Liver (tissue), 3 donors: Measurements from ENCODE around the gene TTBK1.

ENCODE experiments used
- EGR1 ChIP-seq, 2 donors: IDR thresholded peaks; 2 replicates each; pipeline ENCODE4 v1.6.1; 2016 to 2018; ENCODE audit warnings: antibody characterized with exemption in 2 of 2, low read depth in 2 of 2
- GABPA ChIP-seq, 2 donors: IDR thresholded peaks in 1 of 2; conservative IDR thresholded peaks in 1 of 2; 2 replicates each; pipeline ENCODE4 v1.6.1; 2016; ENCODE audit warnings: antibody characterized with exemption in 2 of 2, mild to moderate bottlenecking in 1 of 2, moderate library complexity in 1 of 2
- JUND ChIP-seq, 2 donors: IDR thresholded peaks; 2 replicates each; pipeline ENCODE4 v1.6.1; 2016; ENCODE audit warnings: antibody characterized with exemption in 2 of 2
- MAX ChIP-seq: IDR thresholded peaks from 2 replicates; pipeline ENCODE4 v1.6.1; 2016; ENCODE audit warnings: antibody characterized with exemption
- RAD21 ChIP-seq, 2 donors: IDR thresholded peaks; 2 replicates each; pipeline ENCODE4 v1.6.1; 2016; ENCODE audit warnings: antibody characterized with exemption in 2 of 2, mild to moderate bottlenecking in 2 of 2
- TAF1 ChIP-seq: conservative IDR thresholded peaks from 2 replicates; pipeline ENCODE4 v1.6.1; 2016; ENCODE audit warnings: antibody characterized with exemption, mild to moderate bottlenecking
- YY1 ChIP-seq: IDR thresholded peaks from 2 replicates; pipeline ENCODE4 v1.6.1; 2016; ENCODE audit warnings: antibody characterized with exemption, mild to moderate bottlenecking
- ZBTB33 ChIP-seq: IDR thresholded peaks from 2 replicates; pipeline ENCODE4 v1.6.1; 2016; ENCODE audit warnings: antibody characterized with exemption
- TF ChIP-seq, protein P1 (sequence below): fragments of 150-350 bp; IDR thresholded peaks from 2 replicates; pipeline ENCODE4 v1.5.1; 2017; ENCODE audit warnings: improper control_type of control experiment, low read depth, low read length; ENCODE audit not compliant: missing input control
- TF ChIP-seq, protein P2 (sequence below): IDR thresholded peaks from 2 replicates; pipeline ENCODE4 v1.6.1; 2016; ENCODE audit warnings: antibody characterized with exemption
- TF ChIP-seq, protein P3 (sequence below): IDR thresholded peaks from 2 replicates; pipeline ENCODE4 v1.6.1; 2016; ENCODE audit warnings: antibody characterized with exemption, mild to moderate bottlenecking
- donor health status: healthy.
- donor health status: healthy.

DNA sequence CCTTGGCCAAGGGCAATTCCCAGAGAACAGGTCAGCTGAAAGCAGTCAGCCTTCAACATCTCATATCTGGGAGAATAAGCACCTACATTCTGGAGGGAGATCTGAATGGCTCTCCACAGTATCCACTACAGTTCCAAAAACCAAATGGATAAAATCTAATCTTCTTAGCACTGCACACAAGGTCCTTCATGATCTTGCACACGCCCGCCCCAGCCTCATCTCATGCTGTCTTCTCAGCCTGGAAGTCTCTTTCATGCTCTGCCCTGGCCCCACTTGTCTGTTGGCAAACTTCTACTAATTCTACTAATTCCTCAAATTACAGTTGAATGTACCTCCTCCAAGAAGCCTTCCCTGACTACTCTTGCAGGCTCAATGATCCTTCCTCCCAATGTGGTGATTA lies 1.8 kb upstream of the TTBK1 start:
- TF ChIP-seq, protein P1, sequence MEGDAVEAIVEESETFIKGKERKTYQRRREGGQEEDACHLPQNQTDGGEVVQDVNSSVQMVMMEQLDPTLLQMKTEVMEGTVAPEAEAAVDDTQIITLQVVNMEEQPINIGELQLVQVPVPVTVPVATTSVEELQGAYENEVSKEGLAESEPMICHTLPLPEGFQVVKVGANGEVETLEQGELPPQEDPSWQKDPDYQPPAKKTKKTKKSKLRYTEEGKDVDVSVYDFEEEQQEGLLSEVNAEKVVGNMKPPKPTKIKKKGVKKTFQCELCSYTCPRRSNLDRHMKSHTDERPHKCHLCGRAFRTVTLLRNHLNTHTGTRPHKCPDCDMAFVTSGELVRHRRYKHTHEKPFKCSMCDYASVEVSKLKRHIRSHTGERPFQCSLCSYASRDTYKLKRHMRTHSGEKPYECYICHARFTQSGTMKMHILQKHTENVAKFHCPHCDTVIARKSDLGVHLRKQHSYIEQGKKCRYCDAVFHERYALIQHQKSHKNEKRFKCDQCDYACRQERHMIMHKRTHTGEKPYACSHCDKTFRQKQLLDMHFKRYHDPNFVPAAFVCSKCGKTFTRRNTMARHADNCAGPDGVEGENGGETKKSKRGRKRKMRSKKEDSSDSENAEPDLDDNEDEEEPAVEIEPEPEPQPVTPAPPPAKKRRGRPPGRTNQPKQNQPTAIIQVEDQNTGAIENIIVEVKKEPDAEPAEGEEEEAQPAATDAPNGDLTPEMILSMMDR = no peak
- TF ChIP-seq RAD21 (IDR thresholded peaks at IDR 0.05) = no peak
- TF ChIP-seq EGR1 (IDR thresholded peaks at IDR 0.05; ENCODE audit: low read depth in 2 of 2) = no peak
- TF ChIP-seq GABPA (IDR thresholded peaks at IDR 0.05 in 1 of 2, conservative IDR thresholded peaks at IDR 0.05 in 1 of 2) = no peak
- TF ChIP-seq, protein P2, sequence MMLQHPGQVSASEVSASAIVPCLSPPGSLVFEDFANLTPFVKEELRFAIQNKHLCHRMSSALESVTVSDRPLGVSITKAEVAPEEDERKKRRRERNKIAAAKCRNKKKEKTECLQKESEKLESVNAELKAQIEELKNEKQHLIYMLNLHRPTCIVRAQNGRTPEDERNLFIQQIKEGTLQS = no peak
- TF ChIP-seq, protein P3, sequence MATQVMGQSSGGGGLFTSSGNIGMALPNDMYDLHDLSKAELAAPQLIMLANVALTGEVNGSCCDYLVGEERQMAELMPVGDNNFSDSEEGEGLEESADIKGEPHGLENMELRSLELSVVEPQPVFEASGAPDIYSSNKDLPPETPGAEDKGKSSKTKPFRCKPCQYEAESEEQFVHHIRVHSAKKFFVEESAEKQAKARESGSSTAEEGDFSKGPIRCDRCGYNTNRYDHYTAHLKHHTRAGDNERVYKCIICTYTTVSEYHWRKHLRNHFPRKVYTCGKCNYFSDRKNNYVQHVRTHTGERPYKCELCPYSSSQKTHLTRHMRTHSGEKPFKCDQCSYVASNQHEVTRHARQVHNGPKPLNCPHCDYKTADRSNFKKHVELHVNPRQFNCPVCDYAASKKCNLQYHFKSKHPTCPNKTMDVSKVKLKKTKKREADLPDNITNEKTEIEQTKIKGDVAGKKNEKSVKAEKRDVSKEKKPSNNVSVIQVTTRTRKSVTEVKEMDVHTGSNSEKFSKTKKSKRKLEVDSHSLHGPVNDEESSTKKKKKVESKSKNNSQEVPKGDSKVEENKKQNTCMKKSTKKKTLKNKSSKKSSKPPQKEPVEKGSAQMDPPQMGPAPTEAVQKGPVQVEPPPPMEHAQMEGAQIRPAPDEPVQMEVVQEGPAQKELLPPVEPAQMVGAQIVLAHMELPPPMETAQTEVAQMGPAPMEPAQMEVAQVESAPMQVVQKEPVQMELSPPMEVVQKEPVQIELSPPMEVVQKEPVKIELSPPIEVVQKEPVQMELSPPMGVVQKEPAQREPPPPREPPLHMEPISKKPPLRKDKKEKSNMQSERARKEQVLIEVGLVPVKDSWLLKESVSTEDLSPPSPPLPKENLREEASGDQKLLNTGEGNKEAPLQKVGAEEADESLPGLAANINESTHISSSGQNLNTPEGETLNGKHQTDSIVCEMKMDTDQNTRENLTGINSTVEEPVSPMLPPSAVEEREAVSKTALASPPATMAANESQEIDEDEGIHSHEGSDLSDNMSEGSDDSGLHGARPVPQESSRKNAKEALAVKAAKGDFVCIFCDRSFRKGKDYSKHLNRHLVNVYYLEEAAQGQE = no peak
- TF ChIP-seq JUND (IDR thresholded peaks at IDR 0.05) = no peak
- no peak for TF ChIP-seq ZBTB33
- no peak for TF ChIP-seq MAX
- no peak for TF ChIP-seq TAF1
- TF ChIP-seq YY1 = no peak
